Heart right ventricle (tissue), 16 donors: ENCODE results near the gene MAOB. TPM values are rescaled to one million over a fixed set of nuclear protein-coding genes. Genes with fewer than 3 reads are reported as not detected.

Experiments used
- ATAC-seq, 8 donors: fragments of 200-7000 bp; cut with Tn5 transposase; one replicate each; pipeline ENCODE4 v1.9.1; 2020; ENCODE audit warnings: mild to moderate bottlenecking in 8 of 8, moderate library complexity in 8 of 8, moderate number of reproducible peaks in 1 of 8
- DNase-seq, 2 donors: peaks; one replicate each; pipeline ENCODE4 v3.0.0-alpha.2; 2020
- H3K27ac ChIP-seq, 10 donors: fragments of 200-600 bp; sonication (generic) in 2 of 10; one replicate each; pipeline versions ENCODE4 v1.5.0 to v1.8.0; 2020 to 2022; ENCODE audit warnings: mild to moderate bottlenecking in 3 of 10
- H3K27me3 ChIP-seq, 7 donors: fragments of 200-600 bp; one replicate each; pipeline ENCODE4 v1.8.0; 2021 to 2022; ENCODE audit warnings: mild to moderate bottlenecking in 2 of 7
- H3K36me3 ChIP-seq, 9 donors: fragments of 200-600 bp; sonication (generic) in 1 of 9; one replicate each; pipeline versions ENCODE4 v1.5.0 to v1.8.0; 2020 to 2022; ENCODE audit warnings: mild to moderate bottlenecking in 2 of 9
- H3K4me1 ChIP-seq, 9 donors: fragments of 200-600 bp; sonication (generic) in 1 of 9; one replicate each; pipeline versions ENCODE4 v1.5.0 to v1.8.0; 2020 to 2022; ENCODE audit warnings: mild to moderate bottlenecking in 4 of 9
- H3K4me3 ChIP-seq, 10 donors: fragments of 200-600 bp; sonication (generic) in 2 of 10; one replicate each; pipeline versions ENCODE4 v1.5.0 to v1.8.0; 2020 to 2022; ENCODE audit warnings: mild to moderate bottlenecking in 7 of 10, moderate library complexity in 2 of 10
- H3K9me3 ChIP-seq, 11 donors: fragments of 200-600 bp in 10 of 11; sonication (generic) in 2 of 11; one replicate each; pipeline versions ENCODE4 v1.5.0 to v1.8.0; 2013 to 2022; ENCODE audit warnings: mild to moderate bottlenecking in 2 of 11, control low read depth in 1 of 11, moderate library complexity in 1 of 11
- CTCF ChIP-seq, 9 donors: fragments of 200-600 bp; sonication (generic) in 2 of 9; IDR thresholded peaks; one replicate each; pipeline versions ENCODE4 v1.5.0 to v1.8.0; 2021 to 2022; ENCODE audit warnings: antibody characterized with exemption in 9 of 9, mild to moderate bottlenecking in 5 of 9, moderate library complexity in 1 of 9
- WGBS, 2 donors: extraction: QIAGEN DNeasy Blood & Tissue Kit; methylation state at CpG; one replicate each; pipeline ENCODE4 v1.1.7; 2013; ENCODE audit warnings: inconsistent platforms in 1 of 2; 5-methylcytosine and 5-hydroxymethylcytosine counted together
- intact Hi-C, 10 donors: fragments of 100-400 bp; cut with DNase I; formaldehyde crosslinking; loops; one replicate each; pipeline versions ENCODE4 v1.11.1 to v1.14.2; 2022
- polyA plus RNA-seq, 2 donors: library from polyadenylated mRNA; stranded (reverse); fragments of 200-250 nt; gene quantifications; one replicate each; pipeline ENCODE4 v1.2.3, GENCODE V29; 2013
- total RNA-seq, 10 donors: library from RNA; stranded (reverse); fragmentation: NEBNext Ultra II Directional in 3 of 10; extraction: Animal tissue kit (Norgen Biotek cat#: 25700) in 3 of 10; gene quantifications; one replicate each; pipeline versions ENCODE4 v1.2.1 to v1.2.4, GENCODE V29; 2021 to 2023
- donor health status: Arrhythmogenic right ventricular cardiomyopathy.
- donor health status: ischemic (EF 13 %, LVEDD 7.1; RV severe dilation, severe dysfunction).
- donor health status: healthy with polysubstance abuse.
- donor health status: DM: no; HTN: yes; CAD: no.
- donor health status: DM: no; HTN: no; CAD: no.
- donor health status: ischemic (EF 25% LVEDD 6.9; RV normal size, moderate dysfunction).
- donor health status: ischemic (EF 25% LVEDD 5.7; RV mildly dilated, moderate dysfunction).
- donor health status: healthy.
- donor health status: DM: yes; HTN: yes; CAD: no.
- donor health status: Ischemic cardiomyopathy.
- donor health status: ischemic (EF 35%, LVEDD 5.7; RV mildly dilated, moderate dysfunction).
- donor health status: nonischemic (EF 11% LVEDD 7.7; RV severe dilation, severe dysfunction).
- donor health status: DM: yes; HTN: yes; CAD: no.
- donor health status: PGD.
- donor health status: ischemic (EF 29% LVEDD 5.4; RV normal size, mild dysfunction).
- donor health status: nonischemic (EF 23%, LVEDD 6.1; RV moderate dilation, normal function).

Gene MAOB
- total and polyA plus RNA-seq, 12 donors, result 24.7 to 173 (median 139) TPM

GRCh38 chrX:43860646-43861370 lies 21.4 kb downstream of the MAOB start:
- Histone ChIP-seq H3K27me3 (peaks cover 0 to 16% (median 0%) of the 10 kb centered on the region in 7 donors), H3K4me1 (peaks cover 0 to 24% (median 3%) of the 10 kb centered on the region in 9 donors), H3K4me3 (peak overlapping the region in 1 of 10 donors; percentile 7), H3K27ac (peak overlapping the region in 8 of 10 donors; percentile 15 to 67 (median 62)), H3K9me3 (no peaks in the 10 kb centered on the region), H3K36me3 (no peaks in the 10 kb centered on the region)
- ATAC-seq, result peak in 7 of 8 donors; percentile 42 to 83 (median 69)
- intact Hi-C loops, result no loop called here
- 26 to 27% methylated on average over 8 of the region's 8 CpGs for WGBS, 2 donors
- TF ChIP-seq CTCF (IDR thresholded peaks at IDR 0.05), result no peak
- DNase-seq, result peak in 1 of 2 donors; percentile 39

- 87 to 95% methylated on average over 3 to 4 of the region's 6 CpGs for WGBS, 2 donors
- no peak for ATAC-seq
Observed at GRCh38 chrX:43853225-43853828, 28.9 kb downstream of the MAOB start.

GRCh38 chrX:43850629-43851028 lies 31.6 kb downstream of the MAOB start:
- Histone ChIP-seq H3K9me3 (no peaks in the 10 kb centered on the region), H3K27me3 (peaks cover 0 to 52% (median 0%) of the 10 kb centered on the region in 7 donors), H3K4me3 (no peak overlapping the region), H3K27ac (no peak overlapping the region), H3K36me3 (no peaks in the 10 kb centered on the region), H3K4me1 (peaks cover 0 to 8% (median 0%) of the 10 kb centered on the region in 9 donors)
- DNase-seq, result no peak
- intact Hi-C loops, result no loop called here
- WGBS, 2 donors, result 60 to 81% methylated on average over 2 of the region's 2 CpGs
- no peak for TF ChIP-seq CTCF (IDR thresholded peaks at IDR 0.05)
- ATAC-seq, result no peak

More at GRCh38 chrX:43853225-43853828, 28.9 kb downstream of the MAOB start:
- Histone ChIP-seq H3K4me1 (peaks cover 0 to 8% (median 0%) of the 10 kb centered on the region in 9 donors), H3K27me3 (peaks cover 0 to 27% (median 0%) of the 10 kb centered on the region in 7 donors), H3K9me3 (no peaks in the 10 kb centered on the region), H3K27ac (no peak overlapping the region), H3K36me3 (no peaks in the 10 kb centered on the region), H3K4me3 (no peak overlapping the region)
- DNase-seq, result no peak
- no peak for TF ChIP-seq CTCF (IDR thresholded peaks at IDR 0.05)
- intact Hi-C loops, result no loop called here

- intact Hi-C loops, result loop anchor here in 1 of 10 donors (10.0 kb wide), 1 partner anchor 86 kb away; no protein-coding TSS in a partner anchor
- H3K27ac ChIP-seq, result no peak overlapping the region
- no peak for TF ChIP-seq CTCF (IDR thresholded peaks at IDR 0.05)
- no peaks in the 10 kb centered on the region for H3K36me3 ChIP-seq
- ATAC-seq, result no peak
- no peak overlapping the region for H3K4me3 ChIP-seq
- H3K9me3 ChIP-seq, result no peaks in the 10 kb centered on the region
- H3K4me1 ChIP-seq, result peaks cover 0 to 8% (median 0%) of the 10 kb centered on the region in 9 donors
- 62 to 65% methylated on average over 6 of the region's 6 CpGs for WGBS, 2 donors
- no peak for DNase-seq
- peaks cover 0 to 60% (median 0%) of the 10 kb centered on the region in 7 donors for H3K27me3 ChIP-seq
Observed at GRCh38 chrX:43849173-43849572, 33.1 kb downstream of the MAOB start.
